ENCODE results near the gene EFNA5.

DNA sequence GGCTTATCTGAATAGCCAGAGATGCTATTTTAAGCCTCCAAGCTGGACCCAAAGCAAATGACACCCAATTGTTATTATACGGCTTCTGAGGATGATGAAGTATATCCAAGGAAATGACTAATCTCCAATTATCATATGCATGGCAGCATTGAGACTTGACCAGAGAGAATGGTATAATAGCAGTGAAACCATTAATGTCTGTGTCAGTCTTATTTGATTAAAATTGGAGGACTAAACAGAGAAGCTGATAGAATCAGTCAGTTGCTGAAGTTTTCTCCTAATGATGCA lies 200.5 kb downstream of the EFNA5 start:
- TF ChIP-seq EZH2 (IDR thresholded peaks at IDR 0.05; ENCODE audit: low read depth) (no peak), CTCF (conservative IDR thresholded peaks at IDR 0.05) (no peak)

Measured in PC-9 (cell line).